Mesenchymal stem cell (in vitro differentiated cells and primary cell): ENCODE measurements around the gene HIVEP1.
A peak's percentile ranks its signal among the peaks of the same experiment; 100 is the strongest.

ENCODE experiments used
- DNase-seq: peaks from one replicate; pipeline ENCODE4 v3.0.0-alpha.2; 2013
- H2AFZ ChIP-seq: one replicate; pipeline ENCODE4 v1.6.1; 2013; ENCODE audit warnings: low read depth, mild to moderate bottlenecking, control low read depth, inconsistent platforms, low read length, moderate library complexity
- H2AK5ac ChIP-seq: 2 replicates; pipeline ENCODE4 v1.6.1; 2013; ENCODE audit warnings: low read length, moderate library complexity, mild to moderate bottlenecking, inconsistent platforms; ENCODE audit not compliant: severe bottlenecking
- H2BK120ac ChIP-seq: one replicate; pipeline ENCODE4 v1.6.1; 2013; ENCODE audit warnings: low read depth, mild to moderate bottlenecking, inconsistent platforms, low read length, moderate library complexity
- H2BK12ac ChIP-seq, 2 experiments: one replicate each; pipeline ENCODE4 v1.6.1; 2013; ENCODE audit warnings: inconsistent platforms in 2 of 2, low read length in 2 of 2, mild to moderate bottlenecking in 2 of 2, moderate library complexity in 2 of 2, control low read depth in 1 of 2
- H2BK15ac ChIP-seq: one replicate; pipeline ENCODE4 v1.6.1; 2013; ENCODE audit warnings: mild to moderate bottlenecking, low read depth, inconsistent platforms; ENCODE audit not compliant: poor library complexity, severe bottlenecking
- H2BK5ac ChIP-seq: 2 replicates; pipeline ENCODE4 v1.6.1; 2013; ENCODE audit warnings: low read depth, mild to moderate bottlenecking, low read length, control low read depth, inconsistent platforms; ENCODE audit not compliant: poor library complexity, severe bottlenecking
- H3K14ac ChIP-seq, 2 experiments: one replicate each; pipeline ENCODE4 v1.6.1; 2013; ENCODE audit warnings: inconsistent platforms in 2 of 2, low read length in 2 of 2, control low read depth in 1 of 2, mild to moderate bottlenecking in 1 of 2, moderate library complexity in 1 of 2
- H3K18ac ChIP-seq, 2 experiments: one replicate each; pipeline ENCODE4 v1.6.1; 2013; ENCODE audit warnings: inconsistent platforms in 2 of 2, low read length in 2 of 2, control low read depth in 1 of 2, low read depth in 1 of 2, mild to moderate bottlenecking in 1 of 2
- H3K23ac ChIP-seq, 2 experiments: one replicate each; pipeline ENCODE4 v1.6.1; 2013; ENCODE audit warnings: inconsistent platforms in 2 of 2, low read length in 2 of 2, mild to moderate bottlenecking in 2 of 2, moderate library complexity in 2 of 2, control low read depth in 1 of 2
- H3K27ac ChIP-seq: 2 replicates; pipeline ENCODE4 v1.5.1; 2013; ENCODE audit warnings: mild to moderate bottlenecking, moderate library complexity, low read length, control low read depth, inconsistent platforms; ENCODE audit not compliant: poor library complexity, severe bottlenecking
- H3K27me3 ChIP-seq, 2 experiments: 2 replicates each; pipeline versions ENCODE4 v1.6.1 to v1.7.0; 2013; ENCODE audit warnings: low read length in 2 of 2, mild to moderate bottlenecking in 2 of 2, moderate library complexity in 2 of 2, control low read depth in 1 of 2, inconsistent platforms in 1 of 2; ENCODE audit not compliant: control insufficient read depth in 1 of 2, insufficient read depth in 1 of 2
- H3K36me3 ChIP-seq, 2 experiments: 2 replicates each; pipeline versions ENCODE4 v1.6.1 to v1.7.0; 2013; ENCODE audit warnings: low read length in 2 of 2, control low read depth in 1 of 2, inconsistent platforms in 1 of 2, low read depth in 1 of 2, mild to moderate bottlenecking in 1 of 2; ENCODE audit not compliant: insufficient read depth in 2 of 2, control insufficient read depth in 1 of 2
- H3K4ac ChIP-seq, 2 experiments: one replicate each; pipeline ENCODE4 v1.6.1; 2013; ENCODE audit warnings: inconsistent platforms in 2 of 2, low read length in 2 of 2, mild to moderate bottlenecking in 2 of 2, moderate library complexity in 2 of 2, control low read depth in 1 of 2, low read depth in 1 of 2
- H3K4me1 ChIP-seq: 2 replicates; pipeline ENCODE4 v1.6.1; 2013; ENCODE audit warnings: low read depth, low read length, control low read depth; ENCODE audit not compliant: control insufficient read depth, insufficient read depth
- H3K4me2 ChIP-seq: 2 replicates; pipeline ENCODE4 v1.6.1; 2013; ENCODE audit warnings: low read length, mild to moderate bottlenecking, inconsistent platforms; ENCODE audit not compliant: poor library complexity, severe bottlenecking
- H3K4me3 ChIP-seq, 2 experiments: 2 replicates each; pipeline versions ENCODE4 v1.5.1 to v1.7.0; 2013; ENCODE audit warnings: low read length in 2 of 2, mild to moderate bottlenecking in 2 of 2, control low read depth in 1 of 2, low read depth in 1 of 2; ENCODE audit not compliant: insufficient read depth in 1 of 2
- H3K79me1 ChIP-seq: replicated peaks from 2 replicates; pipeline ENCODE4 v1.6.1; 2013; ENCODE audit warnings: mild to moderate bottlenecking, control low read depth, low read length, inconsistent platforms; ENCODE audit not compliant: poor library complexity, severe bottlenecking
- H3K9ac ChIP-seq: 2 replicates; pipeline ENCODE4 v1.7.0; 2013; ENCODE audit warnings: mild to moderate bottlenecking, low read length, moderate library complexity
- H3K9me3 ChIP-seq: 2 replicates; pipeline ENCODE4 v1.7.0; 2013; ENCODE audit warnings: mild to moderate bottlenecking, low read length; ENCODE audit not compliant: control insufficient read depth
- H4K8ac ChIP-seq: one replicate; pipeline ENCODE4 v1.6.1; 2013; ENCODE audit warnings: inconsistent platforms, mild to moderate bottlenecking, low read length, moderate library complexity
- H4K91ac ChIP-seq: one replicate; pipeline ENCODE4 v1.6.1; 2013; ENCODE audit warnings: mild to moderate bottlenecking, low read length, inconsistent platforms
- WGBS: methylation state at CpG from one replicate; pipeline ENCODE4 v1.1.7; 2013; ENCODE audit warnings: mixed read lengths; 5-methylcytosine and 5-hydroxymethylcytosine counted together

HIVEP1 gene

DNA sequence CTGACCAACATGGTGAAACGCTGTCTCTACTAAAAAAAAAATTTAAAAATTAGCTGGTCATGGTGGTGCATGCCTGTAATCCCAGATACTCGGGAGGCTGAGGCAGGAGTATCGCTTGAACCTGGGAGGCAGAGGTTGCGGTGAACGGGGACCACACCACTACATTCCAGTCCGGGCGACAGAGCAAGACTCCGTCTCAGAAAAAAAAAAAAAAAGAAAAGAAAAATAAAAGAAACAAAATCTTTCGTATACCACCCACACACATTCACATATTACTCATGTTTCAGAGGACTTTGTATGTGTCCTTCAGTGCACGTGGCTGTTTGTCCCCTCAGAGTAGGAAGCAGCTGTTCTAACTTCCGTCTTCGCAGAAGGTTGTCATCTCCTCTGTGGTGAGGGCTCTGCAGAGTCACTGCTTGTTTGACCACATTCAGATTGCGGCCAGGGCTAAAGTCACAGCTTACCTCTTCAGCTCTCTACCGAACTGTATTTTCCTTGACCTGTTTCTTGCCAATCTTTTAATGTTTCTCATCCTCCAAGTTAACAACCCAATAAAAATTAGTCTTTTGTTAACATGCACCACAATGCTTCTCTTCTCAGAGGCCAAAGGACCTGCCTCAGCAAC is 36.6 kb upstream of the HIVEP1 start:
- peaks cover 1% of the 10 kb centered on the region for H3K4me1 ChIP-seq
- no peak overlapping the region for H2AK5ac ChIP-seq
- H3K4me2 ChIP-seq = no peak overlapping the region
- H2AFZ ChIP-seq = no peak overlapping the region
- no peaks in the 10 kb centered on the region for H3K36me3 ChIP-seq
- no peaks in the 10 kb centered on the region for H3K9me3 ChIP-seq
- no peak overlapping the region for H3K23ac ChIP-seq
- no peak overlapping the region for H3K4ac ChIP-seq
- H2BK12ac ChIP-seq = peak overlapping the region in 1 of 2 experiments; percentile 88
- no peak overlapping the region for H2BK5ac ChIP-seq
- H3K4me3 ChIP-seq = no peak overlapping the region
- WGBS = 97% methylated on average over 14 of the region's 14 CpGs
- no peaks in the 10 kb centered on the region for H3K79me1 ChIP-seq
- no peaks in the 10 kb centered on the region for H3K27me3 ChIP-seq
- no peak overlapping the region for H3K27ac ChIP-seq
- no peak overlapping the region for H3K9ac ChIP-seq
- no peak overlapping the region for H3K14ac ChIP-seq
- no peak for DNase-seq
- no peak overlapping the region for H2BK15ac ChIP-seq
- H3K18ac ChIP-seq = no peak overlapping the region
- no peak overlapping the region for H4K91ac ChIP-seq
- H4K8ac ChIP-seq = no peak overlapping the region
- no peak overlapping the region for H2BK120ac ChIP-seq

DNA sequence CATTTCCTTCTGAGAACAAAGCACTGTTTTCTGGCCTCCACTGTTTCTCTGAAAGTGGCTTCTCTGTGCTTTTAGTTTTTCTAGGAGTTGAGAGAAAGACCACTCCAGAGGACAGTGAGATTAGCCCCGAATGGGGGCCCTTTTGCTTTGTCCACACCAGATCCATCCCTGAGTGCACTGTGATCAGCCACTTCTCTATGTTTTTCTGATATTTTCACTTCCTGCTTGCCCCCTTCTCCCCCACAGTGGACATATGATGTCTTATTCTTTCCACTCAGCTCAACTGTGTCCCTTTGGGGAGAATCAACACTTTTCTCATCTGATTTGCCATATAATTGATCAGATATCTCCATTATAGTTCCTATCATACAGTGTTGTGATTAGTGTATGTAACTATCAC is 35.6 kb upstream of the HIVEP1 start:
- Histone ChIP-seq H3K4me3 (no peak overlapping the region), H3K18ac (no peak overlapping the region), H3K14ac (no peak overlapping the region), H4K91ac (no peak overlapping the region), H3K4ac (no peak overlapping the region), H2AK5ac (no peak overlapping the region), H3K27ac (no peak overlapping the region), H4K8ac (no peak overlapping the region), H3K27me3 (no peaks in the 10 kb centered on the region), H3K9ac (no peak overlapping the region), H3K79me1 (no peaks in the 10 kb centered on the region), H3K9me3 (no peaks in the 10 kb centered on the region), H3K4me2 (no peak overlapping the region), H3K4me1 (no peaks in the 10 kb centered on the region), H2BK12ac (no peak overlapping the region), H3K36me3 (no peaks in the 10 kb centered on the region), H2BK120ac (no peak overlapping the region), H2BK5ac (no peak overlapping the region), H2AFZ (no peak overlapping the region), H2BK15ac (no peak overlapping the region), H3K23ac (no peak overlapping the region)
- 88% methylated on average over 1 of the region's 1 CpG for WGBS
- DNase-seq = no peak

DNA sequence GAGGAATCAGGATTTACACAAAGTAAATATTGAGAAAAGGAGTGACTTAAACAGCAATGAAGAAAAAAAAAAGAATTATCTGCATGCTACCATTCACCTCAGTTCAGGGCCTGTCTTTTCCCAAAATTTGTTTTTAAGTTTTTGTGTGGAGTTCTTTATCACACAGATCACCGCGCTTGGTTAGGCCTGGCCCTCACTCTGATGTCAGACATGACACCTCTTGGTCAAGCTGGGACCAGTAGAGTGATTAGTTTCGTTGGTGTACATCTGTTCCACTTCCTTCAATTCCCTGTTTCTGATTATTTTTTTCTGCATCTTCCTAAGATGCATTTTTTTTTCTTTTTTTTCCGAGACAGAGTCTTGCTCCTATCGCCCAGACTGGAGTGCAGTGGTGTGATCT is 34.9 kb upstream of the HIVEP1 start:
- H3K18ac ChIP-seq = peak overlapping the region in 1 of 2 experiments; percentile 29
- no peak overlapping the region for H3K23ac ChIP-seq
- H2BK120ac ChIP-seq = no peak overlapping the region
- no peaks in the 10 kb centered on the region for H3K36me3 ChIP-seq
- peak overlapping the region; percentile 48 for H2BK15ac ChIP-seq
- no peak overlapping the region for H3K4me2 ChIP-seq
- no peak overlapping the region for H2BK12ac ChIP-seq
- H2AK5ac ChIP-seq = no peak overlapping the region
- H4K8ac ChIP-seq = no peak overlapping the region
- WGBS = 96% methylated on average over 5 of the region's 5 CpGs
- H3K14ac ChIP-seq = no peak overlapping the region
- no peak for DNase-seq
- no peak overlapping the region for H4K91ac ChIP-seq
- no peaks in the 10 kb centered on the region for H3K4me1 ChIP-seq
- no peak overlapping the region for H3K4me3 ChIP-seq
- H3K4ac ChIP-seq = no peak overlapping the region
- H3K79me1 ChIP-seq = no peaks in the 10 kb centered on the region
- no peaks in the 10 kb centered on the region for H3K9me3 ChIP-seq
- H2AFZ ChIP-seq = no peak overlapping the region
- H2BK5ac ChIP-seq = no peak overlapping the region
- H3K9ac ChIP-seq = no peak overlapping the region
- no peak overlapping the region for H3K27ac ChIP-seq
- H3K27me3 ChIP-seq = no peaks in the 10 kb centered on the region

DNA sequence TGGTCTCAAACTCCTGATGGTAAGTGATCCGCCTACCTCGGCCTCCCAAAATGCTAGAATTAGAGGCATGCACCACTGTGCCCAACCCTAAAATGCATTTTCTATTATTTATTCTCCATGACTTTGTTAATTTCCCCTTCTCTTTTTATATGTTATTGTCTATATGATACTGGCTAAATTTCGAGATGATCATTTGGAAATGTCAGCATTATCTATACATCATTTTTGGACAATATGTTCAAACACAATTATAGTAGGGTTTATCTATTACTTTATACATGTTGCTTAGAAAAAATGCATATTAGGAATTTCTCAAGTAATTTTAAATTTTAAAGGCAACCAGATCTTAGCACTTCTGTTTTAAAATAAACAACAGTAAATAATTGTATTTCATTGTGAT is 34.4 kb upstream of the HIVEP1 start:
- Histone ChIP-seq H4K91ac (no peak overlapping the region), H3K27ac (no peak overlapping the region), H3K4me3 (no peak overlapping the region), H3K4me1 (no peaks in the 10 kb centered on the region), H3K79me1 (no peaks in the 10 kb centered on the region), H3K4ac (no peak overlapping the region), H2AFZ (no peak overlapping the region), H3K9ac (no peak overlapping the region), H3K4me2 (no peak overlapping the region), H3K36me3 (no peaks in the 10 kb centered on the region), H2BK15ac (no peak overlapping the region), H2BK12ac (no peak overlapping the region), H3K27me3 (no peaks in the 10 kb centered on the region), H3K14ac (no peak overlapping the region), H4K8ac (no peak overlapping the region), H3K9me3 (no peaks in the 10 kb centered on the region), H3K18ac (no peak overlapping the region), H2BK120ac (no peak overlapping the region), H2AK5ac (no peak overlapping the region), H2BK5ac (no peak overlapping the region), H3K23ac (no peak overlapping the region)
- 100% methylated on average over 2 of the region's 3 CpGs for WGBS
- DNase-seq = no peak
